Erythroblast (primary cell): ENCODE results near the gene KSR1.

Experiments used
- GATA1 ChIP-seq: IDR thresholded peaks from 2 replicates; pipeline ENCODE4 v1.6.1; 2011; ENCODE audit warnings: low read depth, mild to moderate bottlenecking, control low read depth, low read length, moderate library complexity
- POLR2A ChIP-seq: IDR thresholded peaks from 2 replicates; pipeline ENCODE4 v1.6.1; 2011; ENCODE audit warnings: mild to moderate bottlenecking, low read length

GRCh38 chr17:27621942-27622559, 165.8 kb downstream of the KSR1 start:
- TF ChIP-seq POLR2A (no peak), GATA1 (no peak)
